ENCODE results near the gene FOXO4. TPM values are rescaled to one million over a fixed set of nuclear protein-coding genes. Genes with fewer than 3 reads are reported as not detected.

The FOXO4 gene
- total RNA-seq, 3 donors from 2014 or later (not counting 1 experiment from before 2014, with no cell fraction given) = 47.3 to 57.2 (median 51.2) TPM

DNA sequence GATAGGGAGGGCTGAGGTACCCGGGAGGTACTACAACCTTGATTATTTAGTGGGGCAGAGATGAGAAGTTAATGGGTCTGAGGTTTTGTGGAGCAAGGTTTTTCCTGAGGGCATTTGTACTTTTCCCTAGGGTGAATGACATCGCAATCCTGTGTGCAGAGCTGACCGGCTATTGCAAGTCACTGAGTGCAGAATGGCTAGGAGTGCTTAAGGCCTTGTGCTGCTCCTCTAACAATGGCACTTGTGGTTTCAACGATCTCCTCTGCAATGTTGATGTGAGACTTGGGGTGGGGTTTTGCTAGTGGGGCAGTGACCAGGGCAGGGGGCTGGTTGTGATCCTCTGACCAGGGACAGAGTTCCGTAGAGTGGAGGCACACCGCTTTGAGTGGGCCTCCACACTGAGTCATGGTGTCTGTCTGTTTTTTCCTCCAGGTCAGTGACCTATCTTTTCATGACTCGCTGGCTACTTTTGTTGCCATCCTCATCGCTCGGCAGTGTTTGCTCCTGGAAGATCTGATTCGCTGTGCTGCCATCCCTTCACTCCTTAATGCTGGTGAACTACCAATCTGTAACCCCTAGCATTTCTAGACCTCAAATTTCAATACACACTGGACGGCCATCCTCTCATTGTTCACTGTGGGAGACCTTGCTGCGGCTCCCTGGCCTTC lies 32.6 kb downstream of the FOXO4 start:
- Histone ChIP-seq H3K36me3 (ENCODE audit: control insufficient read depth, insufficient read depth, low read length) (peaks cover 83% of the 10 kb centered on the region), H3K9me3 (ENCODE audit: control insufficient read depth, insufficient read depth, low read length) (no peaks in the 10 kb centered on the region), H3K4me3 (ENCODE audit: low read length) (no peak overlapping the region), H3K4me1 (ENCODE audit: control insufficient read depth, insufficient read depth, low read length) (peaks cover 10% of the 10 kb centered on the region), H3K27ac (ENCODE audit: low read length) (no peak overlapping the region), H3K27me3 (ENCODE audit: control insufficient read depth, insufficient read depth, low read length) (no peaks in the 10 kb centered on the region)
- Mint-ChIP-seq H3K9me3 (no peaks in the 10 kb centered on the region), H3K4me3 (no peak overlapping the region), H3K27me3 (ENCODE audit: low read depth in 2 of 2) (no peaks in the 10 kb centered on the region), H3K4me1 (peaks cover 6 to 27% of the 10 kb centered on the region in 2 donors), H3K36me3 (no peaks in the 10 kb centered on the region), H3K27ac (peak overlapping the region; percentile 47 to 85)
- no peak for DNase-seq
- WGBS (ENCODE audit: insufficient coverage) = 86% methylated on average over 11 of the region's 12 CpGs
- TF ChIP-seq, protein P1, sequence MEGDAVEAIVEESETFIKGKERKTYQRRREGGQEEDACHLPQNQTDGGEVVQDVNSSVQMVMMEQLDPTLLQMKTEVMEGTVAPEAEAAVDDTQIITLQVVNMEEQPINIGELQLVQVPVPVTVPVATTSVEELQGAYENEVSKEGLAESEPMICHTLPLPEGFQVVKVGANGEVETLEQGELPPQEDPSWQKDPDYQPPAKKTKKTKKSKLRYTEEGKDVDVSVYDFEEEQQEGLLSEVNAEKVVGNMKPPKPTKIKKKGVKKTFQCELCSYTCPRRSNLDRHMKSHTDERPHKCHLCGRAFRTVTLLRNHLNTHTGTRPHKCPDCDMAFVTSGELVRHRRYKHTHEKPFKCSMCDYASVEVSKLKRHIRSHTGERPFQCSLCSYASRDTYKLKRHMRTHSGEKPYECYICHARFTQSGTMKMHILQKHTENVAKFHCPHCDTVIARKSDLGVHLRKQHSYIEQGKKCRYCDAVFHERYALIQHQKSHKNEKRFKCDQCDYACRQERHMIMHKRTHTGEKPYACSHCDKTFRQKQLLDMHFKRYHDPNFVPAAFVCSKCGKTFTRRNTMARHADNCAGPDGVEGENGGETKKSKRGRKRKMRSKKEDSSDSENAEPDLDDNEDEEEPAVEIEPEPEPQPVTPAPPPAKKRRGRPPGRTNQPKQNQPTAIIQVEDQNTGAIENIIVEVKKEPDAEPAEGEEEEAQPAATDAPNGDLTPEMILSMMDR (IDR thresholded peaks at IDR 0.05) = no peak
- intact Hi-C loops (cut with micrococcal nuclease) = no loop called here
- no peak for ATAC-seq

DNA sequence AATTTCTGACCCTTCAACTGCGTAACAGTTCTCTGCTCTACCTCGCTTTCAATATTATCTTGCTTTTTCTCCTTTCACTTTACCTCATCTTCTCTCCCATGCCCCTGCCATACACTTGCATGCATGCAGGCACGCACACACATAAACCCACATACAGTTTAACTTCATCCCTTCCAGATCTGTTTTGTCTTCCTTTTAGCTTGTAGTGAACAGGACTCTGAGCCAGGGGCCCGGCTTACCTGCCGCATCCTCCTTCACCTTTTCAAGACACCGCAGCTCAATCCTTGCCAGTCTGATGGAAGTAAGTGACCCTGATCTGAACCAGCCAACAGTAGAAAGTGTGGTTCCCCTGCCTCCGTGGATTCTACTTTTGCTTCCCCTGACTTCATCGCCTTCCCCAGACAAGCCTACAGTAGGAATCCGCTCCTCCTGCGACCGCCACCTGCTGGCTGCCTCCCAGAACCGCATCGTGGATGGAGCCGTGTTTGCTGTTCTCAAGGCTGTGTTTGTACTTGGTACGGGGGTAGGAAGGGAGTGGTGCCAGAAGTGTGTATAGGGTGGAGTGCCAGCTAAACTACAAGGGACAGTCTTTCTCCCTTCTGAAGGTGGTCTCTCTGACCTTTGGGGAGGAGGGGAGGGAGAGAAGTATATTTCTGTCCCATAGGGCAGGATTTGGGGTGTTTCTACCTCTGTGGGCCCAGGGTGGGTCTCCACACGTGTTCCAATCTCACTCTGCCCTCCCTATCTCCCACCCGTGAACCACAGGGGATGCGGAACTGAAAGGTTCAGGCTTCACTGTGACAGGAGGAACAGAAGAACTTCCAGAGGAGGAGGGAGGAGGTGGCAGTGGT lies 33.5 kb downstream of the FOXO4 start:
- ATAC-seq (peak; percentile 88 to 97 (median 93)), DNase-seq (peak; percentile 68 to 86)
- Histone ChIP-seq H3K27ac (ENCODE audit: low read length) (peak overlapping the region; percentile 26), H3K27me3 (ENCODE audit: control insufficient read depth, insufficient read depth, low read length) (no peaks in the 10 kb centered on the region), H3K4me3 (ENCODE audit: low read length) (no peak overlapping the region), H3K9me3 (ENCODE audit: control insufficient read depth, insufficient read depth, low read length) (no peaks in the 10 kb centered on the region), H3K36me3 (ENCODE audit: control insufficient read depth, insufficient read depth, low read length) (peaks cover 79% of the 10 kb centered on the region), H3K4me1 (ENCODE audit: control insufficient read depth, insufficient read depth, low read length) (peaks cover 10% of the 10 kb centered on the region)
- Mint-ChIP-seq H3K9me3 (no peaks in the 10 kb centered on the region), H3K4me3 (no peak overlapping the region), H3K36me3 (no peaks in the 10 kb centered on the region), H3K4me1 (peaks cover 6 to 26% of the 10 kb centered on the region in 2 donors), H3K27ac (peak overlapping the region; percentile 47 to 85), H3K27me3 (ENCODE audit: low read depth in 2 of 2) (no peaks in the 10 kb centered on the region)
- TF ChIP-seq, protein P1 (IDR thresholded peaks at IDR 0.05) = peak; percentile 64
- intact Hi-C loops (cut with micrococcal nuclease) = loop anchor here (1.0 kb wide), 1 partner anchor 31 kb away; no protein-coding TSS in a partner anchor
- WGBS (ENCODE audit: insufficient coverage) = 29% methylated on average over 15 of the region's 18 CpGs

DNA sequence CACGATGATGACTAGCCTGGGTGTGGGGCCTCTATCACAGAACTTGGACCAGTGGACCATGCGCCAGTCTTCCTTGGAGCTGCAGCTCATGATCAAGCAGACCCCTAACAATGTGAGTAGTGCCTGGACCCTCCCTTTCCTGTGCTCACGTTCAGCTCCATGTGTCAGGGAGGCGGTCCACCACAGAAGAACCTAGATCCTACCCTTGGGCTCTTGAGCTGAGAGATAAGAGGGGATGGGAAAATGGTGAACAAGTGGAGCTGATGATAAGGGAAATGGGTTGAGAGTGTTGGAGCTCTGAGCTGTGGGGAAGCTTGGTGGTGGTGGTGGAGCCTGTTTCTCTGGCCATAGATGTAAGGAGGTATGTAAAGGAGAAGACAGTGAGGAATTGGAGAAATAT lies 35.9 kb downstream of the FOXO4 start:
- 89% methylated on average over 4 of the region's 4 CpGs for WGBS (ENCODE audit: insufficient coverage)
- Mint-ChIP-seq H3K36me3 (no peaks in the 10 kb centered on the region), H3K4me1 (peaks cover 6 to 19% of the 10 kb centered on the region in 2 donors), H3K27ac (no peak overlapping the region), H3K27me3 (ENCODE audit: low read depth in 2 of 2) (no peaks in the 10 kb centered on the region), H3K4me3 (no peak overlapping the region), H3K9me3 (no peaks in the 10 kb centered on the region)
- Histone ChIP-seq H3K27me3 (ENCODE audit: control insufficient read depth, insufficient read depth, low read length) (no peaks in the 10 kb centered on the region), H3K27ac (ENCODE audit: low read length) (no peak overlapping the region), H3K36me3 (ENCODE audit: control insufficient read depth, insufficient read depth, low read length) (peaks cover 81% of the 10 kb centered on the region), H3K4me1 (ENCODE audit: control insufficient read depth, insufficient read depth, low read length) (peaks cover 10% of the 10 kb centered on the region), H3K4me3 (ENCODE audit: low read length) (no peak overlapping the region), H3K9me3 (ENCODE audit: control insufficient read depth, insufficient read depth, low read length) (no peaks in the 10 kb centered on the region)
- DNase-seq (no peak), ATAC-seq (no peak)
- TF ChIP-seq, protein P1 (IDR thresholded peaks at IDR 0.05) = no peak
- intact Hi-C loops (cut with micrococcal nuclease) = no loop called here

Measured in natural killer cell (primary cell).